Parathyroid adenoma (tissue), 2 donors: Measurements from ENCODE around the gene SLC13A3.
A peak's percentile ranks its signal among the peaks of the same experiment; 100 is the strongest.

Experiments
- H2AFZ ChIP-seq: fragments of 300-600 bp; sonication (generic); one replicate; pipeline ENCODE4 v1.7.0; 2017; ENCODE audit warnings: antibody characterized with exemption, mild to moderate bottlenecking
- H3K27ac ChIP-seq: fragments of 300-600 bp; sonication (generic); one replicate; pipeline ENCODE4 v1.7.0; 2017
- H3K27me3 ChIP-seq: fragments of 300-600 bp; sonication (generic); one replicate; pipeline ENCODE4 v1.7.0; 2017; ENCODE audit warnings: low read length; ENCODE audit not compliant: control insufficient read depth, insufficient read depth
- H3K36me3 ChIP-seq: fragments of 300-600 bp; sonication (generic); one replicate; pipeline ENCODE4 v1.7.0; 2017; ENCODE audit warnings: low read length; ENCODE audit not compliant: control insufficient read depth, insufficient read depth
- H3K4me1 ChIP-seq: fragments of 300-600 bp; sonication (generic); one replicate; pipeline ENCODE4 v1.7.0; 2017; ENCODE audit warnings: control low read depth
- H3K4me2 ChIP-seq: fragments of 300-600 bp; sonication (generic); one replicate; pipeline ENCODE4 v1.7.0; 2017; ENCODE audit warnings: low read length
- H3K4me3 ChIP-seq: fragments of 300-600 bp; sonication (generic); one replicate; pipeline ENCODE4 v1.7.0; 2017; ENCODE audit warnings: low read depth, low read length
- H3K79me2 ChIP-seq: fragments of 300-600 bp; sonication (generic); one replicate; pipeline ENCODE4 v1.7.0; 2017; ENCODE audit warnings: control low read depth
- H3K9ac ChIP-seq: fragments of 300-600 bp; sonication (generic); one replicate; pipeline ENCODE4 v1.7.0; 2017; ENCODE audit warnings: mild to moderate bottlenecking
- H3K9me3 ChIP-seq: fragments of 300-600 bp; sonication (generic); one replicate; pipeline ENCODE4 v1.7.0; 2017; ENCODE audit warnings: low read length; ENCODE audit not compliant: control insufficient read depth
- TF ChIP-seq, protein P1 (sequence below): fragments of 300-600 bp; sonication (generic); IDR thresholded peaks from one replicate; pipeline ENCODE4 v1.7.0; 2017; ENCODE audit warnings: antibody characterized with exemption, mild to moderate bottlenecking
- donor health status: primary hyperparathyroidism.

The SLC13A3 gene, protein sequence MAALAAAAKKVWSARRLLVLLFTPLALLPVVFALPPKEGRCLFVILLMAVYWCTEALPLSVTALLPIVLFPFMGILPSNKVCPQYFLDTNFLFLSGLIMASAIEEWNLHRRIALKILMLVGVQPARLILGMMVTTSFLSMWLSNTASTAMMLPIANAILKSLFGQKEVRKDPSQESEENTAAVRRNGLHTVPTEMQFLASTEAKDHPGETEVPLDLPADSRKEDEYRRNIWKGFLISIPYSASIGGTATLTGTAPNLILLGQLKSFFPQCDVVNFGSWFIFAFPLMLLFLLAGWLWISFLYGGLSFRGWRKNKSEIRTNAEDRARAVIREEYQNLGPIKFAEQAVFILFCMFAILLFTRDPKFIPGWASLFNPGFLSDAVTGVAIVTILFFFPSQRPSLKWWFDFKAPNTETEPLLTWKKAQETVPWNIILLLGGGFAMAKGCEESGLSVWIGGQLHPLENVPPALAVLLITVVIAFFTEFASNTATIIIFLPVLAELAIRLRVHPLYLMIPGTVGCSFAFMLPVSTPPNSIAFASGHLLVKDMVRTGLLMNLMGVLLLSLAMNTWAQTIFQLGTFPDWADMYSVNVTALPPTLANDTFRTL

DNA sequence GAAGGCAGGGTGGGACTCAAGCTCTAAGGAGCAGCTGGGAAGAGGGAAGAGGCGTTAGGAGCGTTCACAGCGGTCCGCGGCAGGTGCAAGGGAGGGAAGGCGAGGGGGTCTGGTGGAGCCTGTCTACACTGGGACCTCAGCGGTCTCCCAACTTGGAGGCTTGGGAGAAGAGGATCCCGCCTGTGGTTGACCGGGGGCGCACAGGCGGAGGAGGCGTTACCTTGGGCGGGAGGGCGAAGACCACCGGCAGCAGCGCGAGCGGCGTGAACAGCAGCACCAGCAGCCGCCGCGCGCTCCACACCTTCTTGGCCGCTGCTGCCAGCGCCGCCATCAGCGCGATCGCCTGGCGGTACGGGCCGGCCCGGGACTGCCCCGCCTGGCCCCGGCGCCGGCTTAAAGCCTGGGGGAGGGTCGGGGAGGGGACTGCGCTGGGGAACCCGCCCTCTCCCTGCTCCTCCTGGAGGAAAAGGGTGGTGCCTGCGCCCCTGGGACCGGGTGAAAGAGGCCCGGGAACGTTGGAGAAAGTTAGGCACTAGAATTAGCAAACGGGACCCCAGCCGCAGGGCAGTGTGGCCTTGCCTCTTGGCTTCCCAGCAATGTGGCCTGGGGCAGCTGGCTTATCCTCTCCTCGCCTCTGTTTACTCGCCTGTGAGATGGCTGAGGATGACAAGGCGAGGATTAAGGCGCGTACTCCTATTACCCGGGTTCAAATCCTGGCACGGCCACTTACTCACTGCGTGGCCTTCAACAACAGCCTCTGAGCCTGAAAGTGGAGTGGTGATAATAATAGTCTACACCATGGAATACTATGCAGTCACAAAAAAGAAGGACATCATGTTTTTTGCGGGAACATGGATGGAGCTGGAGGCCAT, at the start of gene SLC13A3:
Gene SLC13A3 (minus strand): TSS at position 369 of the 872 bp plus-strand sequence. CDS start 38 bp downstream, at position 331.
- peak within 1 kb of the TSS; percentile 33 for H3K4me2 ChIP-seq
- no peaks in the 10 kb centered on the region for H3K36me3 ChIP-seq
- no peaks in the 10 kb centered on the region for H3K4me1 ChIP-seq
- H3K27me3 ChIP-seq, result no peaks in the 10 kb centered on the region
- TF ChIP-seq, protein P1, sequence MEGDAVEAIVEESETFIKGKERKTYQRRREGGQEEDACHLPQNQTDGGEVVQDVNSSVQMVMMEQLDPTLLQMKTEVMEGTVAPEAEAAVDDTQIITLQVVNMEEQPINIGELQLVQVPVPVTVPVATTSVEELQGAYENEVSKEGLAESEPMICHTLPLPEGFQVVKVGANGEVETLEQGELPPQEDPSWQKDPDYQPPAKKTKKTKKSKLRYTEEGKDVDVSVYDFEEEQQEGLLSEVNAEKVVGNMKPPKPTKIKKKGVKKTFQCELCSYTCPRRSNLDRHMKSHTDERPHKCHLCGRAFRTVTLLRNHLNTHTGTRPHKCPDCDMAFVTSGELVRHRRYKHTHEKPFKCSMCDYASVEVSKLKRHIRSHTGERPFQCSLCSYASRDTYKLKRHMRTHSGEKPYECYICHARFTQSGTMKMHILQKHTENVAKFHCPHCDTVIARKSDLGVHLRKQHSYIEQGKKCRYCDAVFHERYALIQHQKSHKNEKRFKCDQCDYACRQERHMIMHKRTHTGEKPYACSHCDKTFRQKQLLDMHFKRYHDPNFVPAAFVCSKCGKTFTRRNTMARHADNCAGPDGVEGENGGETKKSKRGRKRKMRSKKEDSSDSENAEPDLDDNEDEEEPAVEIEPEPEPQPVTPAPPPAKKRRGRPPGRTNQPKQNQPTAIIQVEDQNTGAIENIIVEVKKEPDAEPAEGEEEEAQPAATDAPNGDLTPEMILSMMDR, result no peak
- no peak within 1 kb of the TSS for H3K9ac ChIP-seq
- H2AFZ ChIP-seq, result peak within 1 kb of the TSS; percentile 57
- H3K27ac ChIP-seq, result no peak within 1 kb of the TSS
- no peaks in the 10 kb centered on the region for H3K79me2 ChIP-seq
- H3K9me3 ChIP-seq, result no peaks in the 10 kb centered on the region
- H3K4me3 ChIP-seq, result no peak within 1 kb of the TSS

DNA sequence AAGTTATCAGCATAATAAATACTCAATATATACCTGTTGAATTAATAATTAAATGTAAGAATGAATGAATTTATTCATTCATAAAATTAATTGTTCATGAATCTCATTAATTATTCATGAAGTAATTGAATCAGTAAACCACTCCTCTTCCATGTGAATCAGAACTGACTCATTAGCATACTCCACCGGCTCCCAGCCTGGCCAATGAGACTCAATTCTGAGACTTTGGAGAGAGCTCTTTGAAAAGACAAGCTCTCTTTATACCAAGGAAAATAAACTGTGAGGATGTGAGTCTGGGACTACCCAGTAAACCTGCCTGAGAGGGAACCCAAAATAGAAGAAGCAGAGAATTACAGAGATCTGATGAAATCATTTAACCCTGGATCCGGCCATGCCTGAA, 49.8 kb upstream of the SLC13A3 start:
- no peak overlapping the region for H3K9ac ChIP-seq
- H3K36me3 ChIP-seq, result no peaks in the 10 kb centered on the region
- H3K4me1 ChIP-seq, result no peaks in the 10 kb centered on the region

DNA sequence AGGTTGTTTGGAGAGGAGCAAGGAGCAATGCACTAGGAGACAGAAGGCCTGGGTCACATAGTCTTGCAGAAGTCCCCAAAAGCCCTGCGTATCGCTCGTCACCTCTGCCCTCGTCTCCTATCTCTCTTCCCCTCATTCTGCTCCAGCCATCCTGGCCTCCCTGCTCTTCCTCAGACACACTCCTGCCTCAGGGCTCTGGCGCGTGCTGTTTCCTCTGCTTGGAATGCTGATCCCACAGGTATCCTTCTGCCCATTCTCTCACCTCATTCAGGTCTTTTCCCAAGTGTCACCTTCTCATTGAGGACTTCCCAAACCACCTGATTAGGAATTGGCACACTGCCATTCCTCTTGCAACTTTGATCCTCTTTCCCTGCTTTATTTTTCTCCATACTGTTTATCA, 49.2 kb upstream of the SLC13A3 start:
- TF ChIP-seq, protein P1, result no peak
- H3K27ac ChIP-seq, result no peak overlapping the region
- no peak overlapping the region for H3K4me3 ChIP-seq
- no peaks in the 10 kb centered on the region for H3K27me3 ChIP-seq
- no peaks in the 10 kb centered on the region for H3K9me3 ChIP-seq
- H3K36me3 ChIP-seq, result no peaks in the 10 kb centered on the region
- H3K4me1 ChIP-seq, result no peaks in the 10 kb centered on the region
- H3K79me2 ChIP-seq, result no peaks in the 10 kb centered on the region
- no peak overlapping the region for H2AFZ ChIP-seq
- no peak overlapping the region for H3K9ac ChIP-seq
- H3K4me2 ChIP-seq, result no peak overlapping the region

More for the DNA sequence above, 49.8 kb upstream of the SLC13A3 start:
- TF ChIP-seq, protein P1, result no peak
- Histone ChIP-seq H3K79me2 (no peaks in the 10 kb centered on the region), H3K9me3 (no peaks in the 10 kb centered on the region), H3K4me3 (no peak overlapping the region), H3K4me2 (no peak overlapping the region), H3K27ac (no peak overlapping the region), H2AFZ (no peak overlapping the region), H3K27me3 (no peaks in the 10 kb centered on the region)

DNA sequence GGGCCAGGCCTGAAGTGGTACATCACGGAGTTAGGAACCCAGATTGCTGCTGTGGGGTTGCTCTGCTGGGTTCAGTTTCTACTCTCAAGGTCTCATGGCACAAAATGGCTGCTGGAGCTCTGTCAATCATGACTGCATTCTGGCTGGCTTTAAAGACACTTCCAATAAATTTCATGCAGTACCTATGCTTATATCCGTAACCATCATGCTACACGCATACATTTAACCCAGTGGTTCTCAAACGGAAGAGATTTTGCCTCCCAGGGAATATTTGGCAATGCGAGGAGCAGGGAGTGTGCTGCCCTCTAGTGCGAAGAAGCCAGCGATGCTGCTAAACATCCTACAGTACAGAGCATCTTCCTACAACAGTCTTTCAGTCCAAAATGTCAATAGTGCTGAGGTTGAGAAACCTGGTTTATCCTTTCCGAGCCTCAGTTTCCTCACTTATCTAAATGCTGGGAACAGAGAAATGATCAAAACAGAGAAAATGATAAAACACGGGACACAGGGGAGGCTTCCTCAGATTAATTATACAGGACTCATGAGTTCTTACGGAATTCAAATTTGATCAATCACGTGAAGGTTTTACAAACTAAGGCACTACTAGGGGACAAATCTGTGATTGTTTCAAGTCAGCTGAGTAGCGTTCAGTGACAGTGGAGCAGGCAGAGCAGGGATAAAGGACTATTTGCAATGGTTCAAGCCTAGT, 48.5 kb upstream of the SLC13A3 start:
- Histone ChIP-seq H3K9ac (no peak overlapping the region), H3K27ac (no peak overlapping the region), H3K36me3 (no peaks in the 10 kb centered on the region), H3K27me3 (no peaks in the 10 kb centered on the region), H3K79me2 (no peaks in the 10 kb centered on the region), H3K4me1 (no peaks in the 10 kb centered on the region), H3K4me3 (no peak overlapping the region), H3K9me3 (no peaks in the 10 kb centered on the region), H3K4me2 (no peak overlapping the region), H2AFZ (no peak overlapping the region)
- TF ChIP-seq, protein P1, result peak; percentile 17
